H9 (cell line): Measurements from ENCODE around the gene DLX5. TPM values are rescaled to one million over a fixed set of nuclear protein-coding genes. Genes with fewer than 3 reads are reported as not detected.

Experiments used
- DNase-seq: peaks from one replicate; pipeline ENCODE4 v3.0.0-alpha.2; 2017
- H2AFZ ChIP-seq: one replicate; pipeline ENCODE4 v1.6.1; 2013; ENCODE audit warnings: mild to moderate bottlenecking, low read length, control low read depth, moderate library complexity
- H2AK5ac ChIP-seq: 2 replicates; pipeline ENCODE4 v1.6.1; 2013; ENCODE audit warnings: low read length, control low read depth, mixed read lengths; ENCODE audit not compliant: insufficient read length
- H2BK120ac ChIP-seq: one replicate; pipeline ENCODE4 v1.6.1; 2013; ENCODE audit warnings: low read depth, mild to moderate bottlenecking, low read length, control low read depth, inconsistent platforms; ENCODE audit not compliant: poor library complexity, severe bottlenecking
- H2BK12ac ChIP-seq: 2 replicates; pipeline ENCODE4 v1.6.1; 2013; ENCODE audit warnings: low read length, control low read depth, mixed read lengths, low read depth; ENCODE audit not compliant: insufficient read length
- H2BK15ac ChIP-seq: 2 replicates; pipeline ENCODE4 v1.6.1; 2013; ENCODE audit warnings: low read depth, low read length, control low read depth
- H2BK20ac ChIP-seq: one replicate; pipeline ENCODE4 v1.6.1; 2013; ENCODE audit warnings: low read depth, mild to moderate bottlenecking, low read length, control low read depth, inconsistent platforms; ENCODE audit not compliant: poor library complexity, severe bottlenecking
- H2BK5ac ChIP-seq: 2 replicates; pipeline ENCODE4 v1.6.1; 2013; ENCODE audit warnings: low read length, control low read depth, mixed read lengths; ENCODE audit not compliant: insufficient read length
- H3K14ac ChIP-seq: 2 replicates; pipeline ENCODE4 v1.6.1; 2013; ENCODE audit warnings: low read length, control low read depth; ENCODE audit not compliant: insufficient read depth
- H3K18ac ChIP-seq: 2 replicates; pipeline ENCODE4 v1.6.1; 2013; ENCODE audit warnings: low read depth, mild to moderate bottlenecking, mixed read lengths, low read length, control low read depth; ENCODE audit not compliant: insufficient read length
- H3K23ac ChIP-seq: 2 replicates; pipeline ENCODE4 v1.6.1; 2013; ENCODE audit warnings: low read length, control low read depth, mixed read lengths, low read depth; ENCODE audit not compliant: insufficient read length
- H3K23me2 ChIP-seq: 2 replicates; pipeline ENCODE4 v1.6.1; 2013; ENCODE audit warnings: low read depth, mild to moderate bottlenecking, mixed read lengths, low read length, control low read depth; ENCODE audit not compliant: insufficient read length, poor library complexity, severe bottlenecking
- H3K27ac ChIP-seq: 2 replicates; pipeline ENCODE4 v1.5.1; 2013; ENCODE audit warnings: low read length, control low read depth, mixed read lengths, low read depth; ENCODE audit not compliant: insufficient read length
- H3K27me3 ChIP-seq: 2 replicates; pipeline ENCODE4 v1.6.1; 2013; ENCODE audit warnings: low read length, control low read depth, inconsistent platforms; ENCODE audit not compliant: insufficient read depth
- H3K4ac ChIP-seq: 2 replicates; pipeline ENCODE4 v1.6.1; 2013; ENCODE audit warnings: low read depth, mild to moderate bottlenecking, control low read depth, inconsistent platforms, low read length, moderate library complexity
- H3K4me1 ChIP-seq: 2 replicates; pipeline ENCODE4 v1.6.1; 2013; ENCODE audit warnings: low read length, control low read depth, inconsistent platforms; ENCODE audit not compliant: insufficient read depth
- H3K4me2 ChIP-seq: 2 replicates; pipeline ENCODE4 v1.6.1; 2013; ENCODE audit warnings: low read length, control low read depth, mixed read lengths; ENCODE audit not compliant: insufficient read length, insufficient read depth
- H3K56ac ChIP-seq: 2 replicates; pipeline ENCODE4 v1.6.1; 2013; ENCODE audit warnings: low read depth, mild to moderate bottlenecking, mixed read lengths, low read length, control low read depth; ENCODE audit not compliant: insufficient read length
- H3K79me1 ChIP-seq: 2 replicates; pipeline ENCODE4 v1.6.1; 2013; ENCODE audit warnings: low read depth, mild to moderate bottlenecking, moderate library complexity, low read length, control low read depth, inconsistent platforms; ENCODE audit not compliant: insufficient read depth, poor library complexity, severe bottlenecking
- H3K79me2 ChIP-seq: 2 replicates; pipeline ENCODE4 v1.6.1; 2013; ENCODE audit warnings: low read length, control low read depth, inconsistent platforms; ENCODE audit not compliant: insufficient read depth
- H3K9ac ChIP-seq: 2 replicates; pipeline ENCODE4 v1.6.1; 2013; ENCODE audit warnings: low read length, control low read depth, mixed read lengths; ENCODE audit not compliant: insufficient read length; ENCODE audit errors: extremely low read depth
- H3K9me3 ChIP-seq: one replicate; pipeline ENCODE4 v1.6.1; 2013; ENCODE audit warnings: low read depth, low read length, inconsistent platforms; ENCODE audit not compliant: control insufficient read depth
- H3T11ph ChIP-seq: one replicate; pipeline ENCODE4 v1.6.1; 2013; ENCODE audit warnings: mild to moderate bottlenecking, low read length, control low read depth, inconsistent platforms
- H4K20me1 ChIP-seq: one replicate; pipeline ENCODE4 v1.6.1; 2013; ENCODE audit not compliant: control insufficient read depth, insufficient read length, insufficient read depth
- H4K5ac ChIP-seq: 2 replicates; pipeline ENCODE4 v1.6.1; 2013; ENCODE audit warnings: low read depth, mild to moderate bottlenecking, mixed read lengths, low read length, control low read depth; ENCODE audit not compliant: insufficient read length
- H4K8ac ChIP-seq: replicated peaks from 2 replicates; pipeline ENCODE4 v1.6.1; 2013; ENCODE audit warnings: low read length, control low read depth, mixed read lengths, low read depth; ENCODE audit not compliant: insufficient read length
- H4K91ac ChIP-seq: 2 replicates; pipeline ENCODE4 v1.6.1; 2013; ENCODE audit warnings: low read depth, mild to moderate bottlenecking, moderate library complexity, mixed read lengths, low read length, control low read depth; ENCODE audit not compliant: insufficient read length
- H3K27ac Mint-ChIP-seq, 3 experiments: 2 replicates in 2 of 3; 3 replicates in 1 of 3; pipeline ENCODE4 v1.8.0; 2020 to 2021; ENCODE audit warnings: mixed read lengths in 3 of 3, mild to moderate bottlenecking in 1 of 3, moderate library complexity in 1 of 3
- H3K27me3 Mint-ChIP-seq: 2 replicates; pipeline ENCODE4 v1.8.0; 2021; ENCODE audit warnings: low read depth, mild to moderate bottlenecking, moderate library complexity, mixed read lengths
- H3K36me3 Mint-ChIP-seq, 3 experiments: 2 replicates in 2 of 3; 3 replicates in 1 of 3; pipeline ENCODE4 v1.8.0; 2020 to 2021; ENCODE audit warnings: low read depth in 3 of 3, mixed read lengths in 3 of 3; ENCODE audit not compliant: insufficient read depth in 1 of 3
- H3K4me1 Mint-ChIP-seq, 2 experiments: 2 replicates each; pipeline ENCODE4 v1.8.0; 2020; ENCODE audit warnings: mixed read lengths in 2 of 2
- H3K4me3 Mint-ChIP-seq, 2 experiments: 2 replicates in 1 of 2; 3 replicates in 1 of 2; pipeline ENCODE4 v1.8.0; 2020 to 2021; ENCODE audit warnings: mild to moderate bottlenecking in 2 of 2, mixed read lengths in 2 of 2, moderate library complexity in 1 of 2
- H3K9me3 Mint-ChIP-seq, 2 experiments: 2 replicates in 1 of 2; 3 replicates in 1 of 2; pipeline ENCODE4 v1.8.0; 2020; ENCODE audit warnings: mild to moderate bottlenecking in 2 of 2, mixed read lengths in 2 of 2, moderate library complexity in 1 of 2
- CTCF ChIP-seq: fragments of 200-600 bp; sonication (generic); conservative IDR thresholded peaks from 3 replicates; pipeline ENCODE4 v1.8.0; 2021; ENCODE audit warnings: antibody characterized with exemption, mild to moderate bottlenecking
- WGBS: extraction: QIAGEN DNeasy Blood & Tissue Kit; methylation state at CpG from one replicate; pipeline ENCODE4 v1.1.7; 2013; ENCODE audit warnings: missing lambda C conversion rate, low lambda C conversion rate, mixed read lengths; ENCODE audit not compliant: insufficient read length; ENCODE audit errors: extremely low coverage; 5-methylcytosine and 5-hydroxymethylcytosine counted together
- total RNA-seq: library from RNA; stranded (reverse); gene quantifications from 2 replicates; pipeline ENCODE4 v1.2.1, GENCODE V29; 2021

Gene DLX5
- total RNA-seq, 1 experiment from 2014 or later = 0.22 TPM

- Histone ChIP-seq H3K18ac (no peak overlapping the region), H4K8ac (no peak overlapping the region), H3K4ac (no peak overlapping the region), H3K23me2 (peaks cover 7% of the 10 kb centered on the region), H2BK5ac (no peak overlapping the region), H3K27me3 (peaks cover 38% of the 10 kb centered on the region), H2BK120ac (no peak overlapping the region), H3K79me2 (no peaks in the 10 kb centered on the region), H4K5ac (no peak overlapping the region), H3K9me3 (no peaks in the 10 kb centered on the region), H3K4me2 (no peak overlapping the region), H3K79me1 (no peaks in the 10 kb centered on the region), H2BK20ac (no peak overlapping the region), H4K91ac (no peak overlapping the region), H3K9ac (no peak overlapping the region), H4K20me1 (no peaks in the 10 kb centered on the region), H3K56ac (no peak overlapping the region), H3K14ac (no peak overlapping the region), H3K27ac (no peak overlapping the region), H3K23ac (no peak overlapping the region), H2BK12ac (no peak overlapping the region), H2AFZ (no peak overlapping the region), H2AK5ac (no peak overlapping the region), H3K4me1 (peaks cover 2% of the 10 kb centered on the region), H2BK15ac (no peak overlapping the region), H3T11ph (no peak overlapping the region)
- no peaks in the 10 kb centered on the region; a peak in 2 of 5 replicates for H3K9me3 Mint-ChIP-seq
- no peaks in the 10 kb centered on the region; a peak in 1 of 7 replicates for H3K36me3 Mint-ChIP-seq
- TF ChIP-seq CTCF = no peak
- no peak overlapping the region for H3K27ac Mint-ChIP-seq
- peaks cover 91% of the 10 kb centered on the region for H3K27me3 Mint-ChIP-seq
- no peak overlapping the region; a peak in 1 of 5 replicates for H3K4me3 Mint-ChIP-seq
- H3K4me1 Mint-ChIP-seq = peaks cover 20 to 48% of the 10 kb centered on the region in 2 experiments
- no peak for DNase-seq
- WGBS = no CpG with 5 or more reads among the region's 1 CpG
These were observed 38.6 kb downstream of the DLX5 start for GRCh38 chr7:96985992-96986391.
